ENCODE measurements around the gene SYT13.

GRCh38 chr11:45313171-45313865 lies 27.2 kb upstream of the SYT13 start:
- TF ChIP-seq POLR2A (IDR thresholded peaks at IDR 0.05), result no peak
- TF ChIP-seq, protein P1, sequence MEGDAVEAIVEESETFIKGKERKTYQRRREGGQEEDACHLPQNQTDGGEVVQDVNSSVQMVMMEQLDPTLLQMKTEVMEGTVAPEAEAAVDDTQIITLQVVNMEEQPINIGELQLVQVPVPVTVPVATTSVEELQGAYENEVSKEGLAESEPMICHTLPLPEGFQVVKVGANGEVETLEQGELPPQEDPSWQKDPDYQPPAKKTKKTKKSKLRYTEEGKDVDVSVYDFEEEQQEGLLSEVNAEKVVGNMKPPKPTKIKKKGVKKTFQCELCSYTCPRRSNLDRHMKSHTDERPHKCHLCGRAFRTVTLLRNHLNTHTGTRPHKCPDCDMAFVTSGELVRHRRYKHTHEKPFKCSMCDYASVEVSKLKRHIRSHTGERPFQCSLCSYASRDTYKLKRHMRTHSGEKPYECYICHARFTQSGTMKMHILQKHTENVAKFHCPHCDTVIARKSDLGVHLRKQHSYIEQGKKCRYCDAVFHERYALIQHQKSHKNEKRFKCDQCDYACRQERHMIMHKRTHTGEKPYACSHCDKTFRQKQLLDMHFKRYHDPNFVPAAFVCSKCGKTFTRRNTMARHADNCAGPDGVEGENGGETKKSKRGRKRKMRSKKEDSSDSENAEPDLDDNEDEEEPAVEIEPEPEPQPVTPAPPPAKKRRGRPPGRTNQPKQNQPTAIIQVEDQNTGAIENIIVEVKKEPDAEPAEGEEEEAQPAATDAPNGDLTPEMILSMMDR (IDR thresholded peaks at IDR 0.05), result no peak
